MM.1S (cell line): ENCODE results near the gene AMFR.

Experiments used
- DNase-seq: peaks from one replicate; pipeline ENCODE4 v3.0.0-alpha.2; 2015
- H2AFZ ChIP-seq: fragments of 300-600 bp; sonication (generic); 2 replicates; pipeline ENCODE4 v1.6.0; 2016; ENCODE audit warnings: antibody characterized with exemption, low read length
- H3F3A ChIP-seq: fragments of 300-600 bp; sonication (generic); 2 replicates; pipeline ENCODE4 v1.6.1; 2016; ENCODE audit warnings: mild to moderate bottlenecking, antibody characterized with exemption, low read length, moderate library complexity, mixed read lengths; ENCODE audit not compliant: insufficient read depth
- H3K27ac ChIP-seq: fragments of 300-600 bp; sonication (generic); 2 replicates; pipeline ENCODE4 v1.5.1; 2016; ENCODE audit warnings: mild to moderate bottlenecking, low read length
- H3K27me3 ChIP-seq: fragments of 300-600 bp; sonication (generic); replicated peaks from 2 replicates; pipeline ENCODE4 v1.6.0; 2016; ENCODE audit warnings: low read length; ENCODE audit not compliant: insufficient read depth
- H3K36me3 ChIP-seq: fragments of 300-600 bp; sonication (generic); replicated peaks from 2 replicates; pipeline ENCODE4 v1.6.1; 2016; ENCODE audit warnings: mild to moderate bottlenecking, low read length, mixed read lengths; ENCODE audit not compliant: insufficient read depth
- H3K4me1 ChIP-seq: fragments of 300-600 bp; sonication (generic); 2 replicates; pipeline ENCODE4 v1.6.1; 2016; ENCODE audit warnings: low read length, mixed read lengths
- H3K4me2 ChIP-seq: fragments of 300-600 bp; sonication (generic); 2 replicates; pipeline ENCODE4 v1.6.0; 2016; ENCODE audit warnings: low read depth, low read length
- H3K4me3 ChIP-seq: fragments of 300-600 bp; sonication (generic); 2 replicates; pipeline ENCODE4 v1.5.1; 2016; ENCODE audit warnings: low read length, mixed read lengths
- H3K79me2 ChIP-seq: fragments of 300-600 bp; sonication (generic); 2 replicates; pipeline ENCODE4 v1.6.1; 2016; ENCODE audit warnings: mixed run types, low read length, mixed read lengths
- H3K9ac ChIP-seq: fragments of 300-600 bp; sonication (generic); 2 replicates; pipeline ENCODE4 v1.6.1; 2016; ENCODE audit warnings: low read length, mixed read lengths
- H3K9me2 ChIP-seq: fragments of 300-600 bp; sonication (generic); replicated peaks from 2 replicates; pipeline ENCODE4 v1.6.1; 2016; ENCODE audit warnings: mild to moderate bottlenecking, low read length, mixed read lengths; ENCODE audit not compliant: insufficient read depth
- H3K9me3 ChIP-seq: fragments of 300-600 bp; sonication (generic); replicated peaks from 2 replicates; pipeline ENCODE4 v1.6.1; 2016; ENCODE audit warnings: mild to moderate bottlenecking, low read length, mixed read lengths; ENCODE audit not compliant: insufficient read depth
- H4K20me1 ChIP-seq: fragments of 300-600 bp; sonication (generic); 2 replicates; pipeline ENCODE4 v1.6.1; 2016; ENCODE audit warnings: mild to moderate bottlenecking, low read length, moderate library complexity, mixed read lengths; ENCODE audit not compliant: insufficient read depth
- EZH2 ChIP-seq: fragments of 300-600 bp; sonication (generic); optimal IDR thresholded peaks from 2 replicates; pipeline ENCODE3; 2017; ENCODE audit warnings: low read depth, mild to moderate bottlenecking, antibody characterized with exemption, low read length, mixed read lengths
- EZH2phosphoT487 ChIP-seq: fragments of 300-600 bp; sonication (generic); IDR thresholded peaks from 2 replicates; pipeline ENCODE4 v1.6.1; 2018; ENCODE audit warnings: antibody characterized with exemption, low read length
- TF ChIP-seq, protein P1 (sequence below): fragments of 300-600 bp; sonication (generic); IDR thresholded peaks from 2 replicates; pipeline ENCODE4 v1.5.1; 2016; ENCODE audit warnings: antibody characterized with exemption, low read length, mixed read lengths

AMFR gene

DNA sequence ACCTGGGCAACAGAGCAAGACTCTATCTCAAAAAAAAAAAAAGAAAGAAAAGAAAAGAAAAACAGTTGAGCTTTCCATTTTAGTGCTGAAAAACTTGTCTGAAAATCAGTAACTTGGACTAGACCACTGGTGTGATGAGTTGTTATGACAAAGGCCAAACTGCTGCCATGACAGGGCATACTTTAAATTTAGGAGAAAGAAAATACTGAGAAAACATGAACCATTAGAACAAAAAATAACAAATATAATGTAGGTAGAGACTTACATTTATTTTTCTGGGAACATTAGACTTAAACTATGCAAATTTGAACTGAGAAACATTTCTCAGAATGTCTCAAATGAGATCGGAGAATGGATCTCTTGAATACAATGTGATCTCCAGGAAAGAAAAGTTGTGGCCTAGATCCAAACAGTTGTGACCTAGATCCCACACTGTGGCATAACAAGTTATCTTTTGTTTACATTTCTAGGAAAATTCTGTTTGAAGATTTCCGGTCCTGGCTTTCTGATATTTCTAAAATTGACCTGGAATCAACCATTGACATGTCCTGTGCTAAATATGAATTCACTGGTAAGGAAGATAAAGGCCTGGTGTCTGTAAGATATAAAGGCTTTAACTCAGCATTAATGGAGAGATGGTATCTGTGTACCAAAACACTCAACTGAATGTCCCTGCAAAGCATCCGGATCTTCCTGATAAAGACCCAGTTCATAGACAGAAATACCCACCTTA is 36.9 kb upstream of the AMFR start:
- peaks cover 16% of the 10 kb centered on the region; the same call in 1 of the 2 replicates for H3K36me3 ChIP-seq
- no peak overlapping the region for H3K9ac ChIP-seq
- H2AFZ ChIP-seq, result no peak overlapping the region
- H3K4me2 ChIP-seq, result no peak overlapping the region
- H3K27me3 ChIP-seq, result no peaks in the 10 kb centered on the region
- no peaks in the 10 kb centered on the region for H3K9me2 ChIP-seq
- H3K4me1 ChIP-seq, result no peaks in the 10 kb centered on the region
- H3K4me3 ChIP-seq, result no peak overlapping the region
- no peaks in the 10 kb centered on the region for H3K79me2 ChIP-seq
- H4K20me1 ChIP-seq, result no peaks in the 10 kb centered on the region
- H3K9me3 ChIP-seq, result no peaks in the 10 kb centered on the region
- DNase-seq, result no peak
- no peaks in the 10 kb centered on the region for H3F3A ChIP-seq
- TF ChIP-seq EZH2phosphoT487 (no peak), EZH2 (no peak)
- TF ChIP-seq, protein P1, sequence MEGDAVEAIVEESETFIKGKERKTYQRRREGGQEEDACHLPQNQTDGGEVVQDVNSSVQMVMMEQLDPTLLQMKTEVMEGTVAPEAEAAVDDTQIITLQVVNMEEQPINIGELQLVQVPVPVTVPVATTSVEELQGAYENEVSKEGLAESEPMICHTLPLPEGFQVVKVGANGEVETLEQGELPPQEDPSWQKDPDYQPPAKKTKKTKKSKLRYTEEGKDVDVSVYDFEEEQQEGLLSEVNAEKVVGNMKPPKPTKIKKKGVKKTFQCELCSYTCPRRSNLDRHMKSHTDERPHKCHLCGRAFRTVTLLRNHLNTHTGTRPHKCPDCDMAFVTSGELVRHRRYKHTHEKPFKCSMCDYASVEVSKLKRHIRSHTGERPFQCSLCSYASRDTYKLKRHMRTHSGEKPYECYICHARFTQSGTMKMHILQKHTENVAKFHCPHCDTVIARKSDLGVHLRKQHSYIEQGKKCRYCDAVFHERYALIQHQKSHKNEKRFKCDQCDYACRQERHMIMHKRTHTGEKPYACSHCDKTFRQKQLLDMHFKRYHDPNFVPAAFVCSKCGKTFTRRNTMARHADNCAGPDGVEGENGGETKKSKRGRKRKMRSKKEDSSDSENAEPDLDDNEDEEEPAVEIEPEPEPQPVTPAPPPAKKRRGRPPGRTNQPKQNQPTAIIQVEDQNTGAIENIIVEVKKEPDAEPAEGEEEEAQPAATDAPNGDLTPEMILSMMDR, result no peak
- H3K27ac ChIP-seq, result no peak overlapping the region

DNA sequence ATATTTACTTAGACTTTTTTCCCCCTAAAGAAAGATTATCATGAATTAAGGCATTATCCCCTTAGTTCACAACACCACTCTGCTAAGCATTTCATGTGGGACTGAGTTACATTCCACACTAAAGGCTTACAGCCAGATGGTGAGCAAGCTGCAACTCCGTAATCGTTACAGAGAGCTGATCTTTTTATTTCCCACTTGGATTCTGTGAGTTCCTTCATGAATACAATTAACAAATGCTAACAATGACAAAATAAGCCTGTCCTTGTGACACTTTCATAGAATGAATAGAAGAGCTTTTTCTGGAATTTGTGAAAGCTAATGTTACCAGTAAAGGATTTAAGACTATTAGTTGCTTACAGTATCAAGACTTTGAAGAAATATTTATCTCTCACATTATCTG is 34.8 kb upstream of the AMFR start:
- Histone ChIP-seq H2AFZ (no peak overlapping the region), H3K9ac (no peak overlapping the region), H3K79me2 (no peaks in the 10 kb centered on the region), H3K27me3 (no peaks in the 10 kb centered on the region), H3F3A (no peaks in the 10 kb centered on the region), H3K4me2 (no peak overlapping the region), H3K9me2 (no peaks in the 10 kb centered on the region), H3K27ac (no peak overlapping the region), H3K36me3 (peaks cover 8% of the 10 kb centered on the region; the same call in 1 of the 2 replicates), H3K4me1 (no peaks in the 10 kb centered on the region), H4K20me1 (no peaks in the 10 kb centered on the region), H3K4me3 (no peak overlapping the region), H3K9me3 (no peaks in the 10 kb centered on the region)
- TF ChIP-seq, protein P1, result no peak
- TF ChIP-seq EZH2phosphoT487 (no peak), EZH2 (no peak)
- DNase-seq, result no peak

DNA sequence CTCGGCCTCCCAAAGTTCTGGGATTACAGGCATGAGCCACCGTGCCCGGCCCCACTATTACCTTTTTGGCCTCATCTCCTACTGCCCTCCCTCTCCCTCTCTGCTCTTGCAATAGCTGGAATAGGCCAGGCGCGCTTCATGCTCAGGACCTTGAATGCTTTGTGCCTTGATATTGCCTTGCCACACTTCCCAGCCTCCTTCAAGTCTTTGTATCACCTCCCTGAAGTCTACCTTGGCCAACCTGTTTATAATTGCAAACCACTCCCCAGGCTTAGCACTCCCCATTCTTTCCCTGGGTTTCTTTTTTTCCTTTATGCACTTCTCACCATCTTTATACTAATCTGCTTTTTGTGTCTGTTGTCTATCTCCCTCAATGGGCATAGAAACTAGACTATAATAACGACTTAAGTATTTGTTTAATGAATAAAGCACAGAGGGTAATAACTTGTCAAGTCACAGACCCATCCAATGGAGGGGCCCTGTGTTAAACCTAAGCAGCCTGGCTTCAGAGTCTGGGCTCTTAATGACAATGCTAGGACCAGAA is 32.7 kb upstream of the AMFR start:
- no peak for DNase-seq
- Histone ChIP-seq H3F3A (no peaks in the 10 kb centered on the region), H4K20me1 (no peaks in the 10 kb centered on the region), H3K27me3 (no peaks in the 10 kb centered on the region), H3K27ac (no peak overlapping the region), H3K9ac (no peak overlapping the region), H3K4me3 (no peak overlapping the region), H2AFZ (no peak overlapping the region), H3K4me1 (peaks cover 5% of the 10 kb centered on the region), H3K9me3 (no peaks in the 10 kb centered on the region), H3K9me2 (no peaks in the 10 kb centered on the region), H3K36me3 (peaks cover 6% of the 10 kb centered on the region; the same call in 1 of the 2 replicates), H3K79me2 (peaks cover 12% of the 10 kb centered on the region), H3K4me2 (no peak overlapping the region)
- TF ChIP-seq EZH2phosphoT487, result no peak
- no peak for TF ChIP-seq EZH2
- TF ChIP-seq, protein P1, result no peak
